RWPE1 (cell line): ENCODE data around the gene AUTS2.
A peak's percentile ranks its signal among the peaks of the same experiment; 100 is the strongest.

Experiments
- CTCF ChIA-PET: fragments of 350-600 bp; sonication (Branson Sonifier 250); formaldehyde crosslinking; extraction: SDS; loops from one replicate; lab custom pipeline; 2021; lab: Yijun Ruan, JAX
- POLR2A ChIA-PET: fragments of 400-600 bp; formaldehyde crosslinking; extraction: SDS; loops from one replicate; lab custom pipeline; 2020; ENCODE audit warnings: antibody characterized with exemption; ENCODE audit not compliant: low non-redundant PET; lab: Yijun Ruan, JAX
- DNase-seq: peaks from one replicate; pipeline ENCODE4 v3.0.0; 2012; ENCODE audit warnings: low spot score
- H3K27ac ChIP-seq: fragments of 450-650 bp; 2 replicates; pipeline ENCODE4 v1.5.1; 2017
- CTCF ChIP-seq: fragments of 450-650 bp; conservative IDR thresholded peaks from 2 replicates; pipeline ENCODE4 v1.5.1; 2017; ENCODE audit warnings: low read depth, mild to moderate bottlenecking

Gene AUTS2

GRCh38 chr7:69929622-69930021 is 331.3 kb downstream of the AUTS2 start:
- POLR2A ChIA-PET, result no interaction called here
- H3K27ac ChIP-seq, result no peak overlapping the region
- DNase-seq, result no peak
- no peak for TF ChIP-seq CTCF
- CTCF ChIA-PET, result no interaction called here

GRCh38 chr7:69932034-69932628 is 333.9 kb downstream of the AUTS2 start:
- ChIA-PET CTCF (interaction anchor here (0.6 kb wide), 1 partner anchor 8 kb away, joined by 3 read pairs; no protein-coding TSS in a partner anchor), POLR2A (no interaction called here)
- DNase-seq, result peak; percentile 2
- no peak for TF ChIP-seq CTCF
- H3K27ac ChIP-seq, result no peak overlapping the region

DNA sequence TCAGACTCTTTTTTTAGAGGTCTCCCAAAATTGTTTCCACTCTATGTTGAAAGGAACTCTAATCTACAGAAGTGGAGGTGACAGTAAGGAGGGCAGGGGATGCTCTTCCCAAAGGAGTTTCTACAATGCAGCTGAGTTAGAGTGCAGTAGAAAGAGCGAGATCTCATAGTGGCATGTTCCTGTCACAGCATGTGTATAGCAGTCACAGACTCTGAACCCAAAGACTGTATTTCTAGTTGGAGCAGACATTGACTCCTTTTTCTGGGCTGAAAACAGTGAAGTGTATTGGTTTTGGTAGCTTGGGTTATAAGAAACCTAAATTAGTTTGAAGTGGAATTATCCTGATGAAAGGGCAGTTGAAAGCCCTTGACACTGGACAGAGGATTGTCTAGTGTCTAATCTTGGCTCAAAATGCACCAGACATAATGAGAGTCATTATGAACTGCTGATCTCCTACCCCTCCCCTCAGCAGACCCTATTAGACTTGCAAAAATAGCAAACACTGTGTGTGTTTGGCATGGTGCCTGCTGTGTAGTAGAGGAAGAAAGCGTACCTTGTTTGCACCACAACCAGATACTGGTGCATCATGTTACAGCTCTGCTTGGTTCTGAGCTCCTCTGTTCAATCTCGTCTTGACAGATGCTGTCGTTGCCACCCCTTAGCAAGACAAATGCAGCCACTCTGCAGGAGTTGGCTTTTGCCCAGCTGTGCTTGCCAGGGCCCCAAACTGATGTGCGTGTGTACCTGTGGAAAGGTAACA is 336.0 kb downstream of the AUTS2 start:
- no peak for DNase-seq
- no peak overlapping the region for H3K27ac ChIP-seq
- ChIA-PET CTCF (interaction anchor here (0.7 kb wide), 1 partner anchor 456 kb away, joined by 4 read pairs; no protein-coding TSS in a partner anchor), POLR2A (no interaction called here)
- no peak for TF ChIP-seq CTCF

- no peak for TF ChIP-seq CTCF
- ChIA-PET CTCF (interaction anchor here (0.7 kb wide), 1 partner anchor 457 kb away, joined by 4 read pairs; no protein-coding TSS in a partner anchor), POLR2A (no interaction called here)
- no peak for DNase-seq
- no peak overlapping the region for H3K27ac ChIP-seq
Measured at GRCh38 chr7:69935107-69935506, 336.8 kb downstream of the AUTS2 start.

DNA sequence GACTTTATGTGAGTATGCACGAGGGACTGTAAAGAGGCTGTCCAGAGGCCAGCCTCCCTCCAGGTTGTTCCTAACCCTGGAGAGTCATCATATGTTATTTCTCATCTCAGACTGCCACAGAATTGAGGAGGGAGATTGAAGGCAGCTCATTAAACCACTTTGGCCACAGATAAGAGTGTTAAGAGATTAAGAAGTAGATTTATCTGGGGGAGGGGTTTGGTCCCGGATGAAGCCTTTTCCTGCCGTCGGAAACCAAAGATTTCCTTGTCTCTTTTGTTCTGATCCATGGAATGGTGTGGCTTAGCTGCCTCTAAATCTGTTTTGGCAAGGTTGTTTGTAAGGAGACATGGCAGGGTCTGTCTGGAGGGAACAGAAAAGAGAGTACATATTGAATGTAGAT is 338.8 kb downstream of the AUTS2 start:
- TF ChIP-seq CTCF, result no peak
- no peak for DNase-seq
- POLR2A ChIA-PET, result no interaction called here
- no peak overlapping the region for H3K27ac ChIP-seq
- CTCF ChIA-PET, result no interaction called here

- DNase-seq, result no peak
- POLR2A ChIA-PET, result no interaction called here
- CTCF ChIA-PET, result no interaction called here
- TF ChIP-seq CTCF, result no peak
- no peak overlapping the region for H3K27ac ChIP-seq
Measured at GRCh38 chr7:69939317-69939716, 341.0 kb downstream of the AUTS2 start.
